Astrocyte of the spinal cord (primary cell): ENCODE data around the gene LACRT.

ENCODE experiments used
- DNase-seq: peaks from one replicate; pipeline ENCODE4 v3.0.0; 2011; ENCODE audit warnings: low read depth, low spot score
- H3K4me3 ChIP-seq: 2 replicates; pipeline ENCODE4 v1.5.1; 2011; ENCODE audit warnings: low read depth, mild to moderate bottlenecking, low read length, moderate library complexity
- CTCF ChIP-seq: IDR thresholded peaks from 2 replicates; pipeline ENCODE4 v1.5.1; 2012; ENCODE audit warnings: low read depth, mild to moderate bottlenecking, low read length, inconsistent platforms
- in situ Hi-C: cut with HindIII; loops from 2 replicates; pipeline ENCODE4 v1.10.0; 2017; ENCODE audit warnings: low sequenced_read_pairs

The LACRT gene

DNA sequence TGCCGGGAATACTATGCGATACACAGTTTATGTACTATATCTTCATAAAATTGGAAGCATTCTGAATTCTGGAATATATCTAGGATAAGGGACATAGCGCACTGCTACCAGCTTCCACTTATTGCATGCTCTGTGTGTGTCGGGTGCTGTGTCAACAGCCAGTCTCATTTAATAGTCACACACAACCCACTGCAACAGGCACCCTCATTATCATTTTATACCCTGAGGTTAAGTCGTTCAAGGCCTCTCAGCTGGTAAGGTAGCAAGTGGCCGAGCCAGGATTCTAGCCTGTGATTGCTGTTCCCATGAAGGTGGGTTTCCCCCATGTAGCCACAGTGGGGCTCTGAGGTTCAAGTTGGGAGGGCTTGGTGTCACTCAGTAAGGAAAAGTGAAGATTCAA lies 53.3 kb downstream of the LACRT start:
- in situ Hi-C loops: no loop called here
- H3K4me3 ChIP-seq: no peak overlapping the region
- TF ChIP-seq CTCF: no peak
- no peak for DNase-seq
